Stimulated activated CD8-positive, alpha-beta memory T cell treated with anti-CD3 and anti-CD28 coated beads, Interleukin-7, amount 100 ng/mL, for 1 hour (primary cell): ENCODE measurements around the gene ALKBH6.
"Not testable (repeated sequence)": the region's sequence is repeated elsewhere in the genome, so short reads cannot be mapped to it uniquely, and the experiment has no call there.

Experiments
- DNase-seq, 2 donors: peaks; one replicate each; pipeline ENCODE4 v3.0.0-alpha.2; 2020; ENCODE audit warnings: low read depth in 2 of 2

Gene ALKBH6

DNA sequence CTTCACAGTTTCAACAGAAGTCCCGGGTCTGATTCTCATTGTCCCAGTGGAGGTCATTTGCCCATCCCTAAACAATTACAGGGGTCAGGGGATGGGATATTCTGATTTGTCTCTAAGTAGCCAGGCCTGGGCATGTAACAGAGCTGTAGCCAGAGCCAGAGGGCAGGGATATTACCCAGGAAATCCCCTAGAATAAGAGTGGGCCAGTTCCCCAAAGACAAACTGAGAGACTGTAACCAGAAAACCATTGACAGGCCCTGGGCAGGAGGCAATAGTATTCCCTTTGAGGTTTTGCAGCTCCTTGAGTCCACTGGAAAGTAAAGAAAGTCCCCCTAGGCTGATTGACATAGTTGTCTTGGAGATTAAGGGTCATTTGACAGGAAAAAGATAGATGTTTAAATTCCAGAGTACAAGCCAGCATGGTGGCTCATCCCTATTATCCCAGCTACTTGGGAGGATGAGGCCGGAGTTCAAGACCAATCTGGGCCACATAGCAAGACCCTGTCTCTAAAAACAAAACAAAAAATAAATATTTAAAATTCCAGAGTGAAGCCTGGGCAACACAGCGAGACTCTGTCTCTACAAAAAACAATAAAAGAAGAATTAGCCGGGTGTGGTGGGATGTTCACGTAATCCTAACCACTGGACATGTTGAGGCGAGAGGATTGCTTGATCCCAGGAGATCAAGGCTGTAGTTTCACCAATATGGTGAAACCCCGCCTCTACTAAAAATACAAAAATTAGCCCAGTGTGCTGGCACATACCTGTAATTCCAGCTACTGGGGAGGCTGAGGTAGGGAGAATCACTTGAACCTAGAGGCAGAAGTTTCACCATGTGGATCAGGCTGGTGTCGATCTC, 20.9 kb downstream of the ALKBH6 start:
- no peak for DNase-seq

DNA sequence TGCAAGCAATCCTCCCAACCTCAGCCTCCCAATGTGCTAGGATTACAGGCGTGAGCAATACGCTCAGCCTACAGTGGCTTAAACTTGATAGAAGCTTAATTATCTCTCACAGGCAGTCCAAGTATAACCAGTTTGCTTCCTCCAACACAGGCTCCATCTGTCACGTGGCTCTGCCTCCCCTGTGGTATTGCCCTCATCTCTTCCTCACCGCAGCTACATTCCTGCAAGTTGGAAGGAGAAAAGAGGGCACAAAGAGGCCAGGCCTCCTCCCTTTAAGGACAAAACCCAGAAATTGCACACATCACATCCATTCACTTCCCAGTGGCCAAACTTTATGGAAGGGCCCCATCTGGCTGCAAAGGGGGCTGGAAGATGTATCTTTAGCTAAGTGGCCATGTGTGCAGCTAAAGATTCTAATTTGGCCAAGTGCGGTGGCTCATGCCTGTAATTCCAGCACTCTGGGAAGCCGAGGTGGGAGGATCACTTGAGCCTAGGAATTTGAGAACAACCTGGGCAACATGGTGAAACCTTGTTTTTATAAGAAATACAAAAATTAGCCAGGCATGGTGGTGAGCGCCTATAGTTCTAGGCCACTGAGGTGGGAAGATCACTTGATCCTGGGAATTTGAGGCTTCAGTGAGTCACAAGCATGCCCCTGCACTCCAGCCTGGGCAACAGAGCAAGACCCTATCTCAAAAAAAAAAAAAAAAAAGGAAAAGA, 22.1 kb downstream of the ALKBH6 start:
- no peak for DNase-seq

- no peak for DNase-seq
Observed at GRCh38 chr19:35990771-35991730, 23.0 kb downstream of the ALKBH6 start.

DNA sequence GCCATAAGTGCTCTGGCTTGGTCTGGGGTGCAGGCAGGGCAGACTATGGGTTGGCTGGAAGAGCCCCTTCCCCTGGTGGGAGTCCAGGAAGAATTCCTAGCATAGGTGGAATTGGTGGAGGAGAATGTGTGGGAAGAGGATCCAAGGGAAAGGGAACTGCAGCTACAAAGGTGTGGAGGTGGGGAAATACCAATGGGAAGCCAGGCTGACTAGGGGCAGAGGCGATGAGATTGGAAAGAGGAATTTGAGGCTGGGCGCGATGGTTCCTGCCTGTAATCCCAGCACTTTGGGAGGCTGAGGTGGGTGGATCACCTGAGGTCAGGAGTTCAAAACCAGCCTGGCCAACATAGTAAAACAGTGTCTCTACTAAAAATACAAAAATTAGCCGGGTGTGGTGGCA, 23.9 kb downstream of the ALKBH6 start:
- DNase-seq = no peak

DNA sequence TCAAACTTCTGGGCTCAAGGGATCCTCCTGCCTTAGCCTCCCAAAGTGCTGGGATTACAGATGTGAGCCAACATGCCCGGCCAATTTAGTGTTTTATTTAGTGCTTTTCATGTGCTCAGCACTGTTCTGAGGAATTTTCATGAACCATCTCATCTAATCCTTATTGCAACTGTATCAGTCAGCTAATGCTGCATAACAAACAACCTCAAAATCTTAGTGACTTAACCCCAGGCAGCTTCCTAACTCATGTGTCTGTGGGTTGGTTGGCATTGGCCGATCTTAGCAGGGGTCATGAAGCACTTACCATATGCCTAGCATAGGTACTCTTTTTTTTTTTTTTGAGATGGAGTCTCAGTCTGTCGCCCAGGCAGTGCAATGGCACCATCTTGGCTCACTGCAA, 25.2 kb downstream of the ALKBH6 start:
- no peak for DNase-seq

DNA sequence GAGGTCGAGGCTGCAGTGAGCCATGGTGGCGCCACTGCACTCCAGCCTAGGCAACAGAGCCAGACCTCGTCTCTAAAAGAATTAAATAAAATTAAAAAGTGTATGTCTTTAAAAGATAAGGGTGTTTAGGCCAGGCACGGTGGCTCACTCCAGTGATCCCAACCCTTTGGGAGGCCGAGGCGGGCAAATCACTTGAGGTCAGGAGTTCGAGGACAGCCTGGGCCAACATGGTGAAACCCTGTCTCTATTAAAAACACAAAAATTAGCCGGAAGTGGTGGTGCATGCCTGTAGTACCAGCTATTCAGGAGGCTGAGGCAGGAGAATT, 26.5 kb downstream of the ALKBH6 start:
- no peak for DNase-seq

- DNase-seq = no peak
Observed at GRCh38 chr19:35986664-35987570, 27.1 kb downstream of the ALKBH6 start.

DNA sequence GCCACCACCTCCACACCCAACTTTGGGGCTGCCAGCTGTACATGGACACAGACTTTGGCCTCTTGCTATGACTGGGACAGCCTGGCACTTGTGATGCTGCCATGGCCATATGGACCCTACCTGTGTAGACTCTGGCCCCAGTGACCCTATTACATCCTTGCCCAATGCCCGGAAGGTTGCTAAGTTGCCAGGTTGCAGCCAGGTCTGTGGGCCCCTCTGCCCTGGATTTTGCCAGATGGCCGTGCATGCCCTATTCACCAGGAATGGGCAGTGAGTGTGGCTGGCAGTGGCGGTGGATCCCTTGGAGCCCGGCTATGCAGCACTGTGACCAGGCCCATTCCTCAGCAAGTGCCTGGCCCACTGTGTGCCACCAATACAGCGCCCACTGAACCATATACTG, 27.9 kb downstream of the ALKBH6 start:
- no peak for DNase-seq

- no peak for DNase-seq
Observed at GRCh38 chr19:35983177-35983576, 30.8 kb downstream of the ALKBH6 start.

DNA sequence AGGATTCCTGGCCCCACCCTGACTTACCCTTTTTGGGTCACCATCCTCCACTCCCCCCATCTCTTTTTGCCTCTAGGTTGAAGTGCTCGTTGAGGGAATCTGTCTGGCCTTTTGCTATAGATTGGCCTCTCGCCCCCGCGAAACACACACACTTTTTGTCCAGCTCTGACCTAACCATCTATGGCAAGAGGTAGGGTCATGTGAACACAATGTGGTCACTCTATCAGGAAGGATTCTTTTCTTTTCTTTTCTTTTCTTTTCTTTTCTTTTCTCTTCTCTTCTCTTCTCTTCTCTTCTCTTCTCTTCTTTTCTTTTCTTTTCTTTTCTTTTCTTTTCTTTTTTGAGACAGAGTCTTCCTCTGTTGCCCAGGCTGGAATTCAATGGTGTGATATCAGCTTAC, 33.0 kb downstream of the ALKBH6 start:
- DNase-seq = not testable (repeated sequence)

GRCh38 chr19:35978832-35979365, 35.1 kb downstream of the ALKBH6 start:
- no peak for DNase-seq

DNA sequence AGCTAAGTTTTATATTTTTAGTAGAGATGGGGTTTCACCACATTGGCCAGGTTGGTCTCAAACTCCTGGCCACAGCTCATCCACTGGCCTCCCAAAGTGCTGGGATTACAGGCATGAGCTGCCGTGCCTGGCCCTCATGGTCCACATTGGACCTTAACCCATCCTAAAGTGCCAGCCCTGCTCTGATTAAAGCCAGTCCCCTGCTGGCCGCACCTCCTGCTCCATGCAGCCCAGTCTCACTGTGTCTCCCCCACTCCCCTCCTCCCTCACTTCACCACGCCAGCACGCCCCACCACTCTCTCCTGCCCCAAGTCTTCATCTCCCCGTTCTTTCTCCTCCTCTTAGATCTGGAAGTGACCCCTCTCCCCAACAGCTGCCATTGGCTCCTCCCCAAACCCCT, 35.7 kb downstream of the ALKBH6 start:
- no peak for DNase-seq

GRCh38 chr19:35977446-35978222, 36.4 kb downstream of the ALKBH6 start:
- no peak for DNase-seq

- no peak for DNase-seq
Observed at GRCh38 chr19:35975608-35976214, 38.3 kb downstream of the ALKBH6 start.

DNA sequence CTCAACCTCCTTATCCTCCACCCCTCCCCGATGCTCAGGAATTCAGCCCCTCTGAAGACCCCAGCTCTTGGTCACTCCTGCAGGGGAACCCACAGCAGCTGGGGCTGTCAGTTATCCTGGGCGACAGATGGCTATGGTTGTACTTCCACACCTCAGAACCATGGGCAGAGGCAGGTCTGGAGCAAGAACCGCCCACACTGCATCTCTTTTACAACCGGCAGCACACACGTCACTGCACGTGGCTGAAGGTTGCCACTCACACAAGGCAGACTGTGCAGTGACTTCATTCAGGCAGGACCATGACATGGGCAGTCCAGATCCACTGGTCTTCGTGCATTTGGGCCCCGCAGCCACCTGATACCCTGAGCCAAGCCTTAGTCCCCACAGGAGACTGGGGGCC, 40.5 kb downstream of the ALKBH6 start:
- DNase-seq = no peak

GRCh38 chr19:35966771-35967170, 47.2 kb downstream of the ALKBH6 start:
- DNase-seq = no peak

GRCh38 chr19:35963514-35963913, 50.5 kb downstream of the ALKBH6 start:
- DNase-seq = no peak

DNA sequence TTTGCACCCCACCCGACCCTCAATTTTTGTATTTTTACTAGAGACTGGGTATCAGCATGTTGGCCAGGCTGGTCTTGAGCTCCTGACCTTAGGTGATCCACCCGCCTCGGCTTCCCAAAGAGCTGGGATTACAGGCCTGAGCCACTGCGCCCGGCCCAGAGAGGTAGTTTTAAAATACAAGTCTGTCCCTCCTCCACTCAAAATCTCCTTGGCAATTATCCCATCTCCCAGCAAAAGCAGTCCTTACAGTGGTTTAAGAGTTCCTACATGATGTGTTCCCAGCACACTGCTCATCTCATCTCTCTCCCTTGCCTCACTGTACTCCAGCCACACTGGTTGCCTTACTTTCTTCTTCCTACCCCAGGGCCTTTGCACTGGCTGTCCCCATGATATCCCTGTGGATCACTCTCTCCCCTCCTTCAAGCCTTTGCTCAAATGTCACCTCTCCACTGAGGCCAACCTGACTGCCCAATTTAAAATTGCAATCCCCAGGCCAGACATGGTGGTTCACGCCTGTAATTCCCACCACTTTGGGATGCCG, 53.5 kb downstream of the ALKBH6 start:
- no peak for DNase-seq

DNA sequence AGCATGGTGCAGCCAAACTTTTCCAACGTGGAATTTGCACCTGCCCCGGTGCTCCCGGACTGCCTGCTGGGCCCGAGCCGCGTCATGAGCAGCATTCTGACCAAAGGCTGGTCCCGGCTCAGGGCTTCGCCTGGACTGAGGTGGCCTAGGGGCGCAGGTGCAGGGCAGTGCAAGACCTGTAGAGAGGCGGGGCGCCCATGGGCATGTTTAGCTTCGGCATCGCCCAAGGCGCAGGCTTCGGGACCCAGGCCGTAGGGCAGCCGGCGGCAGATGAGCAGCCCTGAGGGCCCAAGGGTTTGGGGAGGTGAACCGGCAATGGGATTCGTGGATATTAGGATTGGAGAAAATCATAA, 54.1 kb downstream of the ALKBH6 start:
- DNase-seq = no peak
